ENCODE results near the gene ZC2HC1C. TPM values are rescaled to one million over a fixed set of nuclear protein-coding genes. Genes with fewer than 3 reads are reported as not detected.

ZC2HC1C gene
- total RNA-seq, 1 donor from 2014 or later: 3.2 TPM

DNA sequence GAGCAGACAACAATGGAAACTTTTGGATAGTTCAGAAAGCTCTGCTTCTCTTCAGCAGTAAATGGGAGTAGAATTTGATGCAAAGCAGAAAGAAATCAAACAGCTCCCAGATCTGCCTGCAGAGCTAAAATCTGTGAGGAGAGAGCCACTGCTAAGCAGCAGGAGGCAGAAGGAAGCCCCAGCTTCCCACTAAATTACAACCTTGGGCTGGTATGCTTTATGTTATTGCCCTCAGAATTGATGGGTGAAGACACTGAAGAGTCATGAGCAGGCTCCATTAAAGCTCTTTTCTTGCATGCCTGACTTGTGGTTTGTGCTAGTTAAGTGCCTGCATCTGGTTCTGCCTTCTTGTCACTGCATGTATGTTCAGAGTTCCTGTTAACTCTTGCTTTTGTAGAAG, 8.4 kb downstream of the ZC2HC1C start:
- H3K27me3 Mint-ChIP-seq (ENCODE audit: unreplicated experiment): no peaks in the 10 kb centered on the region
- TF ChIP-seq, protein P1, sequence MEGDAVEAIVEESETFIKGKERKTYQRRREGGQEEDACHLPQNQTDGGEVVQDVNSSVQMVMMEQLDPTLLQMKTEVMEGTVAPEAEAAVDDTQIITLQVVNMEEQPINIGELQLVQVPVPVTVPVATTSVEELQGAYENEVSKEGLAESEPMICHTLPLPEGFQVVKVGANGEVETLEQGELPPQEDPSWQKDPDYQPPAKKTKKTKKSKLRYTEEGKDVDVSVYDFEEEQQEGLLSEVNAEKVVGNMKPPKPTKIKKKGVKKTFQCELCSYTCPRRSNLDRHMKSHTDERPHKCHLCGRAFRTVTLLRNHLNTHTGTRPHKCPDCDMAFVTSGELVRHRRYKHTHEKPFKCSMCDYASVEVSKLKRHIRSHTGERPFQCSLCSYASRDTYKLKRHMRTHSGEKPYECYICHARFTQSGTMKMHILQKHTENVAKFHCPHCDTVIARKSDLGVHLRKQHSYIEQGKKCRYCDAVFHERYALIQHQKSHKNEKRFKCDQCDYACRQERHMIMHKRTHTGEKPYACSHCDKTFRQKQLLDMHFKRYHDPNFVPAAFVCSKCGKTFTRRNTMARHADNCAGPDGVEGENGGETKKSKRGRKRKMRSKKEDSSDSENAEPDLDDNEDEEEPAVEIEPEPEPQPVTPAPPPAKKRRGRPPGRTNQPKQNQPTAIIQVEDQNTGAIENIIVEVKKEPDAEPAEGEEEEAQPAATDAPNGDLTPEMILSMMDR (IDR thresholded peaks at IDR 0.05; ENCODE audit: partially characterized antibody, unreplicated experiment): no peak
- no peak overlapping the region for H3K27ac Mint-ChIP-seq (ENCODE audit: unreplicated experiment)
- DNase-seq: no peak
- no peak overlapping the region for H3K4me3 Mint-ChIP-seq (ENCODE audit: unreplicated experiment)
- no peaks in the 10 kb centered on the region for H3K4me1 Mint-ChIP-seq (ENCODE audit: low read depth, unreplicated experiment)
- H3K9me3 Mint-ChIP-seq (ENCODE audit: unreplicated experiment): no peaks in the 10 kb centered on the region
- no peaks in the 10 kb centered on the region for H3K36me3 Mint-ChIP-seq (ENCODE audit: unreplicated experiment)

DNA sequence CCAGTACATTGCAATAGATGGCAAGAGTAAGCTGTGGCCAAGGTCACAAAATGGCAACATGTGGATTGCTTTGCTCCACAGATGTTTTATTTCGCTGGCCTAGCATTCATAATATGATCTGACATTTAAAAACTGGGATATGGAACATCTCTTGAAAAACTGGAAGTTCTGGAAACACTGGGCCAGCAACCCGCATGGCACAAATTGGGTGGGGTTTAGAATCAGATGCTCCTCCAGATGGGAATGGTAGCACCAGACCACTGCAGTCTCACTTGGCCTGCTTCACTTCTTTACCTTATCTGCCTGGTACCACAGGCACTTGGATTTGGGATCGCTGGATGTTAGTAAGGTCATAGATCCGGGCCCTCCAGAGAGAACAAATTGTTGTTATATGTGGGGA, 10.1 kb downstream of the ZC2HC1C start:
- Mint-ChIP-seq H3K4me3 (ENCODE audit: unreplicated experiment) (no peak overlapping the region), H3K27me3 (ENCODE audit: unreplicated experiment) (no peaks in the 10 kb centered on the region), H3K9me3 (ENCODE audit: unreplicated experiment) (no peaks in the 10 kb centered on the region), H3K36me3 (ENCODE audit: unreplicated experiment) (no peaks in the 10 kb centered on the region), H3K4me1 (ENCODE audit: low read depth, unreplicated experiment) (no peaks in the 10 kb centered on the region), H3K27ac (ENCODE audit: unreplicated experiment) (no peak overlapping the region)
- TF ChIP-seq, protein P1 (IDR thresholded peaks at IDR 0.05; ENCODE audit: partially characterized antibody, unreplicated experiment): no peak
- DNase-seq: no peak

DNA sequence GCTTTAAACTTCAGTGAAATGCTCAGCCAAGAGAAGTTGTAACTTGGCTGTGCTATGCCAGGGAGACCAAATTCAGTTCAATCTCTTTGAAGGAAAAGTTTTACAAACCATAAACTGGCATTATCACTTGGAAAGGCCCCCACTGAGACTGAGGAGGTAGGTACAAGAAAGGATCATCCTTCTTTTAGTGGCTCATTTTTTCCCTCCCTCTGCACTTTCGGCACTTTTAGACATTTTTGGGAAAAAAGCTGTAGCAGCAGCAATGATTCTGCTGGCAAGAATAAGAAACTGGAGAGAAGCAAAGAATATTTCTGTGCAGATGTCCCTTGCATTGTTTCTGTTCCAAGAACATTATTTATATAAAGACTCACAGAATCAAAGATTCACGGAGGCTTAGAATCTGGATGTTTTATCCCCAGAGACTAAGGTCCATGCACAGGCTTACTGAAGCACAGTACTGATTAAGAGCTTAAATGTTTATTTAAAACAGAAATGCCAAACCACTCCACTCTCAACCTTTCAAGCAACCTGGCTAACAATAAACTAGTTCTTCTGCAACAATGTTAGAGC, 12.3 kb downstream of the ZC2HC1C start:
- TF ChIP-seq, protein P1 (IDR thresholded peaks at IDR 0.05; ENCODE audit: partially characterized antibody, unreplicated experiment): no peak
- Mint-ChIP-seq H3K4me3 (ENCODE audit: unreplicated experiment) (no peak overlapping the region), H3K27me3 (ENCODE audit: unreplicated experiment) (no peaks in the 10 kb centered on the region), H3K4me1 (ENCODE audit: low read depth, unreplicated experiment) (no peaks in the 10 kb centered on the region), H3K9me3 (ENCODE audit: unreplicated experiment) (no peaks in the 10 kb centered on the region), H3K27ac (ENCODE audit: unreplicated experiment) (no peak overlapping the region), H3K36me3 (ENCODE audit: unreplicated experiment) (no peaks in the 10 kb centered on the region)
- DNase-seq: no peak

DNA sequence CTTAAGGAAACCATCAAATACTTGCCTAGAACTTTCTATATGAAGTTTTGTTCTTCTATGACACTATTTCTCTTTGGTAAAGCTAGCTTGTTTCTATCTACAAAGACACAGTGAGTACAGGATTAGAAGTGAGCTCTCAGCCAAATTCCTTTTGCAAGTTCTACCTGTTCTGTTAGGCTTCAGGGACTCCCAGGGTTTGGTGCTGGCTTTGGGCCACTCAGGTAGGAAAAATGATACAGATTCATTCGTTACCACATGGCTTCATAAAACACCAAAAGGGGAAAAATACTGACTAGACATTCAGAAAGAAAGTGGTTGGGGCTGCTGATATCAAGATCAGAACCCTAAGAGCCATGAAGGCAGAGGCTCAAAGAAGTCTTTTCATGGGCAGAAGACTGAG, 13.8 kb downstream of the ZC2HC1C start:
- Mint-ChIP-seq H3K4me3 (ENCODE audit: unreplicated experiment) (no peak overlapping the region), H3K27me3 (ENCODE audit: unreplicated experiment) (no peaks in the 10 kb centered on the region), H3K9me3 (ENCODE audit: unreplicated experiment) (no peaks in the 10 kb centered on the region), H3K4me1 (ENCODE audit: low read depth, unreplicated experiment) (no peaks in the 10 kb centered on the region), H3K36me3 (ENCODE audit: unreplicated experiment) (no peaks in the 10 kb centered on the region), H3K27ac (ENCODE audit: unreplicated experiment) (no peak overlapping the region)
- no peak for DNase-seq
- TF ChIP-seq, protein P1 (IDR thresholded peaks at IDR 0.05; ENCODE audit: partially characterized antibody, unreplicated experiment): no peak

DNA sequence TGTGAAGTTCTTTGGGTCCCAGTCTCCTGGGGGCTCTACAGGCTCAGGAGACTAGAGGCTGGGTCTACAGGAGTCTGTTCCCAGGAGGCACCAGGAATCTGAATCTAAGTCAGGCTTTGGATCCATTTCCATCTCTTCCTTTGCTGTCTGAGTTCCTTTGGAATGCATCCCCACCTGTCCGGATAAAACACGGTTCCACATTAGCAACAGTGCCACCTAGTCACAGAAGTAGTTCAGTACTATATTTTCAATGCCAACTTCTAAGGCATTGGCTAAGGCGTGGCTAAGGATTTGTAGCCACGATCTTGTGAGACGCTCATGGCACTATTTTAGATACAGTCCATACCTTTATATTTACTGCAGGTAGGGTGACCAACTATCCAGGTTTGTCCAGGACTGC, 15.1 kb downstream of the ZC2HC1C start:
- Mint-ChIP-seq H3K4me1 (ENCODE audit: low read depth, unreplicated experiment) (no peaks in the 10 kb centered on the region), H3K27me3 (ENCODE audit: unreplicated experiment) (no peaks in the 10 kb centered on the region), H3K27ac (ENCODE audit: unreplicated experiment) (no peak overlapping the region), H3K4me3 (ENCODE audit: unreplicated experiment) (no peak overlapping the region), H3K36me3 (ENCODE audit: unreplicated experiment) (no peaks in the 10 kb centered on the region), H3K9me3 (ENCODE audit: unreplicated experiment) (no peaks in the 10 kb centered on the region)
- TF ChIP-seq, protein P1 (IDR thresholded peaks at IDR 0.05; ENCODE audit: partially characterized antibody, unreplicated experiment): no peak
- DNase-seq: no peak

All from glutamatergic neuron (in vitro differentiated cells).